Trophoblast cell (in vitro differentiated cells and primary cell): ENCODE data around the gene RPS24.
A peak's percentile ranks its signal among the peaks of the same experiment; 100 is the strongest.

ENCODE experiments used
- DNase-seq, 2 donors: peaks; one replicate each; pipeline ENCODE4 v3.0.0-alpha.2; 2016
- H2AFZ ChIP-seq: 2 replicates; pipeline ENCODE4 v1.6.1; 2013; ENCODE audit warnings: low read length, moderate library complexity, mild to moderate bottlenecking; ENCODE audit not compliant: insufficient read depth, poor library complexity
- H2AK5ac ChIP-seq: 2 replicates; pipeline ENCODE4 v1.6.1; 2013; ENCODE audit warnings: mild to moderate bottlenecking, low read length
- H2BK120ac ChIP-seq: 2 replicates; pipeline ENCODE4 v1.6.1; 2013; ENCODE audit warnings: low read length, mild to moderate bottlenecking, moderate library complexity; ENCODE audit not compliant: insufficient read depth, poor library complexity
- H2BK12ac ChIP-seq: 2 replicates; pipeline ENCODE4 v1.6.1; 2013; ENCODE audit warnings: mild to moderate bottlenecking, low read length, moderate library complexity
- H2BK5ac ChIP-seq: 2 replicates; pipeline ENCODE4 v1.6.1; 2013; ENCODE audit warnings: low read length, low read depth, moderate library complexity, mild to moderate bottlenecking; ENCODE audit not compliant: poor library complexity
- H3K14ac ChIP-seq: 2 replicates; pipeline ENCODE4 v1.6.1; 2013; ENCODE audit warnings: mild to moderate bottlenecking, low read length
- H3K18ac ChIP-seq: 2 replicates; pipeline ENCODE4 v1.6.1; 2013; ENCODE audit warnings: mild to moderate bottlenecking, low read length
- H3K23ac ChIP-seq: 2 replicates; pipeline ENCODE4 v1.6.1; 2013; ENCODE audit warnings: low read length
- H3K27ac ChIP-seq: 2 replicates; pipeline ENCODE4 v1.5.1; 2013; ENCODE audit warnings: low read depth, mild to moderate bottlenecking, inconsistent platforms, low read length, moderate library complexity
- H3K27me3 ChIP-seq: 2 replicates; pipeline ENCODE4 v1.6.1; 2013; ENCODE audit warnings: inconsistent platforms, mild to moderate bottlenecking, low read length, moderate library complexity; ENCODE audit not compliant: insufficient read depth
- H3K36me3 ChIP-seq, 2 experiments: 1 replicate in 1 of 2; 2 replicates in 1 of 2; pipeline ENCODE4 v1.6.1; 2013; ENCODE audit warnings: low read length in 2 of 2, mild to moderate bottlenecking in 2 of 2, moderate library complexity in 1 of 2; ENCODE audit not compliant: insufficient read depth in 2 of 2, control insufficient read depth in 1 of 2
- H3K4ac ChIP-seq: 2 replicates; pipeline ENCODE4 v1.6.1; 2013; ENCODE audit warnings: low read depth, mild to moderate bottlenecking, low read length, moderate library complexity
- H3K4me1 ChIP-seq, 2 experiments: 1 replicate in 1 of 2; 2 replicates in 1 of 2; pipeline ENCODE4 v1.6.1; 2013; ENCODE audit warnings: low read length in 2 of 2, mild to moderate bottlenecking in 2 of 2, moderate library complexity in 1 of 2; ENCODE audit not compliant: insufficient read depth in 2 of 2, control insufficient read depth in 1 of 2
- H3K4me2 ChIP-seq: 2 replicates; pipeline ENCODE4 v1.6.1; 2013; ENCODE audit warnings: inconsistent platforms, mild to moderate bottlenecking, low read length, moderate library complexity
- H3K4me3 ChIP-seq: 2 replicates; pipeline ENCODE4 v1.5.1; 2013; ENCODE audit warnings: mild to moderate bottlenecking, low read depth, low read length, inconsistent platforms
- H3K79me1 ChIP-seq: one replicate; pipeline ENCODE4 v1.6.1; 2013; ENCODE audit warnings: low read length
- H3K79me2 ChIP-seq: 2 replicates; pipeline ENCODE4 v1.6.1; 2013; ENCODE audit warnings: low read length, mild to moderate bottlenecking; ENCODE audit not compliant: control insufficient read depth, insufficient read depth, poor library complexity
- H3K9ac ChIP-seq: 2 replicates; pipeline ENCODE4 v1.6.1; 2013; ENCODE audit warnings: mild to moderate bottlenecking, low read length
- H3K9me3 ChIP-seq: 2 replicates; pipeline ENCODE4 v1.6.1; 2013; ENCODE audit warnings: low read depth, mild to moderate bottlenecking, control low read depth, inconsistent platforms, low read length; ENCODE audit not compliant: insufficient read depth
- H4K12ac ChIP-seq: 2 replicates; pipeline ENCODE4 v1.6.1; 2013; ENCODE audit warnings: low read depth, mild to moderate bottlenecking, low read length, moderate library complexity
- H4K8ac ChIP-seq: 2 replicates; pipeline ENCODE4 v1.6.1; 2013; ENCODE audit warnings: low read depth, mild to moderate bottlenecking, low read length, moderate library complexity
- H4K91ac ChIP-seq: one replicate; pipeline ENCODE4 v1.6.1; 2013; ENCODE audit warnings: low read depth, mild to moderate bottlenecking, low read length, moderate library complexity
- WGBS: extraction: QIAGEN DNeasy Blood & Tissue Kit; methylation state at CpG from one replicate; pipeline ENCODE4 v1.1.7; 2013; ENCODE audit warnings: missing lambda C conversion rate; ENCODE audit not compliant: insufficient read length, insufficient coverage; ENCODE audit errors: extremely low coverage; 5-methylcytosine and 5-hydroxymethylcytosine counted together

RPS24 gene

GRCh38 chr10:78042752-78043104 lies 9.1 kb downstream of the RPS24 start:
- no peak overlapping the region for H2AK5ac ChIP-seq
- no peak overlapping the region for H3K9ac ChIP-seq
- H3K36me3 ChIP-seq: peaks cover 20 to 41% of the 10 kb centered on the region in 2 experiments
- H3K14ac ChIP-seq: no peak overlapping the region
- H4K8ac ChIP-seq: no peak overlapping the region
- H3K4ac ChIP-seq: no peak overlapping the region
- peaks cover 2% of the 10 kb centered on the region for H3K79me1 ChIP-seq
- no peaks in the 10 kb centered on the region for H3K27me3 ChIP-seq
- no peak overlapping the region for H2BK120ac ChIP-seq
- no peak overlapping the region for H3K4me2 ChIP-seq
- WGBS: no CpG with 5 or more reads among the region's 6 CpGs
- no peak overlapping the region for H4K91ac ChIP-seq
- H3K4me1 ChIP-seq: peaks cover 0 to 3% of the 10 kb centered on the region in 2 experiments
- no peaks in the 10 kb centered on the region for H3K79me2 ChIP-seq
- no peak for DNase-seq
- H2BK5ac ChIP-seq: no peak overlapping the region
- H2AFZ ChIP-seq: no peak overlapping the region
- H3K27ac ChIP-seq: no peak overlapping the region
- H3K9me3 ChIP-seq: no peaks in the 10 kb centered on the region
- H3K23ac ChIP-seq: no peak overlapping the region
- H3K4me3 ChIP-seq: no peak overlapping the region
- H4K12ac ChIP-seq: no peak overlapping the region
- no peak overlapping the region for H3K18ac ChIP-seq
- no peak overlapping the region for H2BK12ac ChIP-seq

- H3K9me3 ChIP-seq: no peaks in the 10 kb centered on the region
- no peak overlapping the region for H2BK120ac ChIP-seq
- no peak overlapping the region for H3K14ac ChIP-seq
- H3K4ac ChIP-seq: no peak overlapping the region
- H3K23ac ChIP-seq: no peak overlapping the region
- no peaks in the 10 kb centered on the region for H3K27me3 ChIP-seq
- peaks cover 2% of the 10 kb centered on the region for H3K79me1 ChIP-seq
- H3K18ac ChIP-seq: no peak overlapping the region
- H3K79me2 ChIP-seq: no peaks in the 10 kb centered on the region
- no peak overlapping the region for H2AK5ac ChIP-seq
- no peak overlapping the region for H4K8ac ChIP-seq
- no peak overlapping the region for H4K91ac ChIP-seq
- peaks cover 14 to 30% of the 10 kb centered on the region in 2 experiments for H3K36me3 ChIP-seq
- no peak overlapping the region for H3K4me3 ChIP-seq
- no peak overlapping the region for H3K4me2 ChIP-seq
- no peak overlapping the region for H4K12ac ChIP-seq
- no peak for DNase-seq
- H2AFZ ChIP-seq: no peak overlapping the region
- no peak overlapping the region for H3K9ac ChIP-seq
- no peak overlapping the region for H2BK12ac ChIP-seq
- no peak overlapping the region for H2BK5ac ChIP-seq
- no peak overlapping the region for H3K27ac ChIP-seq
- peaks cover 0 to 4% of the 10 kb centered on the region in 2 experiments for H3K4me1 ChIP-seq
Measured at GRCh38 chr10:78044179-78044578, 10.5 kb downstream of the RPS24 start.

- H2BK120ac ChIP-seq: no peak overlapping the region
- peaks cover 13 to 27% of the 10 kb centered on the region in 2 experiments for H3K36me3 ChIP-seq
- no peak overlapping the region for H2AK5ac ChIP-seq
- H3K14ac ChIP-seq: no peak overlapping the region
- no peak overlapping the region for H4K8ac ChIP-seq
- DNase-seq: no peak
- peaks cover 0 to 4% of the 10 kb centered on the region in 2 experiments for H3K4me1 ChIP-seq
- no peak overlapping the region for H3K4me3 ChIP-seq
- H3K9ac ChIP-seq: no peak overlapping the region
- no peak overlapping the region for H3K4me2 ChIP-seq
- no peak overlapping the region for H4K12ac ChIP-seq
- H2AFZ ChIP-seq: no peak overlapping the region
- H3K23ac ChIP-seq: no peak overlapping the region
- H3K18ac ChIP-seq: no peak overlapping the region
- H3K27ac ChIP-seq: no peak overlapping the region
- H2BK12ac ChIP-seq: no peak overlapping the region
- no peak overlapping the region for H2BK5ac ChIP-seq
- no peaks in the 10 kb centered on the region for H3K79me2 ChIP-seq
- no peak overlapping the region for H4K91ac ChIP-seq
- no peaks in the 10 kb centered on the region for H3K9me3 ChIP-seq
- H3K79me1 ChIP-seq: peaks cover 2% of the 10 kb centered on the region
- no peak overlapping the region for H3K4ac ChIP-seq
- no peaks in the 10 kb centered on the region for H3K27me3 ChIP-seq
- WGBS: no CpG with 5 or more reads among the region's 10 CpGs
Measured at GRCh38 chr10:78044699-78045098, 11.0 kb downstream of the RPS24 start.

- no peak overlapping the region for H2BK120ac ChIP-seq
Measured at GRCh38 chr10:78045237-78045636, 11.6 kb downstream of the RPS24 start.

More at GRCh38 chr10:78045237-78045636, 11.6 kb downstream of the RPS24 start:
- H3K9me3 ChIP-seq: no peaks in the 10 kb centered on the region
- no peak overlapping the region for H2BK5ac ChIP-seq
- H3K79me1 ChIP-seq: peaks cover 2% of the 10 kb centered on the region
- H3K23ac ChIP-seq: no peak overlapping the region
- no peak overlapping the region for H3K9ac ChIP-seq
- no peak overlapping the region for H3K18ac ChIP-seq
- H3K4me1 ChIP-seq: peaks cover 0 to 4% of the 10 kb centered on the region in 2 experiments
- no peak overlapping the region for H3K4ac ChIP-seq
- no peak overlapping the region for H2AFZ ChIP-seq
- H3K79me2 ChIP-seq: no peaks in the 10 kb centered on the region
- no peak overlapping the region for H2AK5ac ChIP-seq
- H4K12ac ChIP-seq: no peak overlapping the region
- H3K27me3 ChIP-seq: no peaks in the 10 kb centered on the region
- H3K36me3 ChIP-seq: peaks cover 12 to 27% of the 10 kb centered on the region in 2 experiments
- H3K4me2 ChIP-seq: no peak overlapping the region
- no peak overlapping the region for H3K4me3 ChIP-seq
- H4K91ac ChIP-seq: no peak overlapping the region
- H3K27ac ChIP-seq: no peak overlapping the region
- H4K8ac ChIP-seq: no peak overlapping the region
- no peak overlapping the region for H2BK12ac ChIP-seq
- DNase-seq: peak in 1 of 2 donors; percentile 8
- WGBS: no CpG with 5 or more reads among the region's 10 CpGs
- H3K14ac ChIP-seq: no peak overlapping the region
